Uterus (tissue), 2 donors: ENCODE measurements around the gene MPZ.
"Not testable (repeated sequence)": the region's sequence is repeated elsewhere in the genome, so short reads cannot be mapped to it uniquely, and the experiment has no call there.

Experiments
- POLR2A ChIP-seq, 2 donors: fragments of 450-650 bp; IDR thresholded peaks; one replicate each; pipeline ENCODE4 v1.6.1; 2016; ENCODE audit warnings: antibody characterized with exemption in 2 of 2, mild to moderate bottlenecking in 1 of 2, moderate library complexity in 1 of 2
- TF ChIP-seq, protein P1 (sequence below), 4 experiments: fragments of 200-600 bp in 2 of 4; fragments of 450-650 bp in 2 of 4; sonication (generic) in 2 of 4; IDR thresholded peaks; one replicate each; pipeline ENCODE4 v1.5.1; 2016 to 2019; ENCODE audit warnings: antibody characterized with exemption in 4 of 4, mild to moderate bottlenecking in 2 of 4, moderate library complexity in 1 of 4

DNA sequence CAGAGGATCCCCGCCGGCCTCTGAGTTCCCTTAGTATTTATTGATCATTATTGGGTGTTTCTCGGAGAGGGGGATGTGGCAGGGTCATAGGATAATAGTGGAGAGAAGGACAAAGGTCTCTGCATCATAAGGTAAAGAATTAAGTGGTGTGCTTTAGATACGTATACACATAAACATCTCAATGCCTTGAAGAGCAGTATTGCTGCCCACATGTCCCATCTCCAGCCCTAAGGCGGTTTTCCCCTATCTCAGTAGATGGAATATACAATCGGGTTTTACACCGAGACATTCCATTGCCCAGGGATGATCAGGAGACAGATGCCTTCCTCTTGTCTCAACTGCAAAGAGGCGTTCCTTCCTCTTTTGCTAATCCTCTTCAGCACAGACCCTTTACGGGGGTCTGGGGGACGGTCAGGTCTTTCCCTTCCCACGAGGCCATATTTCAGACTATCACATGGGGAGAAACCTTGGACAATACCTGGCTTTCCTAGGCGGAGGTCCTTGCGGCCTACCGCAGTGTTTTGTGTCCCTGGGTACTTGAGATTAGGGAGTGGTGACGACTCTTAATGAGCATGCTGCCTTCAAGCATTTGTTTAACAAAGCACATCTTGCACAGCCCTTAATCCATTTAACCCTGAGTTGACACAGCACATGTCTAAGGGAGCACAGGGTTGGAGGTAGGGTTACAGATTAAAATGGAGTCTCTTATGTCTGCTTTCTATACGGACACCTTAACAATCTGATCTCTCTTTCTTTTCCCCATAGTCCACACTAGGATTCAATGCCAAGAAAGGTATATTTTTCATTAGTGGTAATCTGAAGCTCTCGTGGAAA, 6.3 kb upstream of the MPZ start:
- TF ChIP-seq, protein P1, sequence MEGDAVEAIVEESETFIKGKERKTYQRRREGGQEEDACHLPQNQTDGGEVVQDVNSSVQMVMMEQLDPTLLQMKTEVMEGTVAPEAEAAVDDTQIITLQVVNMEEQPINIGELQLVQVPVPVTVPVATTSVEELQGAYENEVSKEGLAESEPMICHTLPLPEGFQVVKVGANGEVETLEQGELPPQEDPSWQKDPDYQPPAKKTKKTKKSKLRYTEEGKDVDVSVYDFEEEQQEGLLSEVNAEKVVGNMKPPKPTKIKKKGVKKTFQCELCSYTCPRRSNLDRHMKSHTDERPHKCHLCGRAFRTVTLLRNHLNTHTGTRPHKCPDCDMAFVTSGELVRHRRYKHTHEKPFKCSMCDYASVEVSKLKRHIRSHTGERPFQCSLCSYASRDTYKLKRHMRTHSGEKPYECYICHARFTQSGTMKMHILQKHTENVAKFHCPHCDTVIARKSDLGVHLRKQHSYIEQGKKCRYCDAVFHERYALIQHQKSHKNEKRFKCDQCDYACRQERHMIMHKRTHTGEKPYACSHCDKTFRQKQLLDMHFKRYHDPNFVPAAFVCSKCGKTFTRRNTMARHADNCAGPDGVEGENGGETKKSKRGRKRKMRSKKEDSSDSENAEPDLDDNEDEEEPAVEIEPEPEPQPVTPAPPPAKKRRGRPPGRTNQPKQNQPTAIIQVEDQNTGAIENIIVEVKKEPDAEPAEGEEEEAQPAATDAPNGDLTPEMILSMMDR (IDR thresholded peaks at IDR 0.05): not testable (repeated sequence)
- TF ChIP-seq POLR2A (IDR thresholded peaks at IDR 0.05): not testable (repeated sequence)
